Germinal center (tissue), 1 donor: ENCODE results near the gene KCTD5.
"Not testable (repeated sequence)": the region's sequence is repeated elsewhere in the genome, so short reads cannot be mapped to it uniquely, and the experiment has no call there.

Source experiments
- DNase-seq: peaks from one replicate; pipeline ENCODE4 v3.0.0; 2012; ENCODE audit warnings: mixed read lengths, low spot score

Gene KCTD5

DNA sequence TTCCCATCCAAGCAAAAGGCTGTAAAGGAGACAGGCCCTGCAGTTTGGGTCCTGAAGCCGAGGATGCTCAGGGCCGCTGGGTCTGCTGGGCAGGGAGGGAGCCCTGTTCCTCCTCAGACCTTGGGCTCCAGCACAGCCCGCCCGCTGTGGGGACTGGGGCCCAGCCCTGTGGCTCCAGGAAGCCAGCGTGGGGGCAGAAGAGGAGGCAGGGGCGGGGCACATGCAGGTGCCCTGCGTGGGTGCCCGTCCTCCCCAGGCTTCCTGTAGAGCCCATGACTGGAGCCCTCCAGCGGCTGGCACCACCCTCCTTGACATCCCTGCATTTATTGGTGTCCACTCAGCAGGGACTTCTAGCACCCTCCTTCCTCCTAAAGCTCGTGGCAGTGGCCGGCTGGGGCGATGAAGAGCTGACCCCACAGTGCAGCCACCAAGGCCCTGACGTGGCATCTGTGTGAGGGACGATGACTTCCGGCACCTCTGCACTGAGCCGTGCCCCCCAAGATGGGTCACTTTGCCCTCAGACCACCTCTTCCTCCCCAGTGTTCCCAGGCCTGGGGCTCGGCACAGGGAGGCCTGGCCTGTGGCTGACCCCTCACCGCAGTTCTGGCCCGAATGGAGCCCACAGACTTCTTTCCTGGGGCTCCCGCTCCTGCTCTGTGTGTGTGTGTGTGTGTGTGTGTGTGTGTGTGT, 27.8 kb downstream of the KCTD5 start:
- no peak for DNase-seq

DNA sequence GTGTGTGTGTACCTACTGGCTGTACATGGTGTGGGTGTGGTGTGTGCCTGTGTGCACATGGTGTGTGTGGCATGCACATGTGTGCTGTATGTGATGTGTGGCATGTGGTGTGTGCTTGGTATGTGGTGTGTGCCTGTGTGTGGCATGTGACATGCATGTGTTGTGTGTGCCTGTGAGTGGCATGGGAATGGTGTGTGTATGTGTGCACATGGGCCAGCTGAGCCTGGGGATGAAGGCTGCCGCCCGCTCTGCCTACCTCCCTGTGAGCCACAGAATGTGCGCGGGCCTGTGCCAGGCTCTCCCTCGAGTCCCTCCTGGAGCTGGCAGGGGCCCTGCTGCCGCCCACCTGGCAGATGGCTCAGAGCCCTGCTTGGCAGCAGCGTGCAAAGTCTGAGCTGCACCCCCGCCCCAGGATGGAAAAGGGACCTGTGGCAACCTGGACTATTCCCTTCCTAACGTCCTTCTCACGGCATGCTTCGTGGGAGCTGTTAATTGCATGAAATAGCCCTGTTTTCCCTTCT, 28.4 kb downstream of the KCTD5 start:
- DNase-seq = no peak

DNA sequence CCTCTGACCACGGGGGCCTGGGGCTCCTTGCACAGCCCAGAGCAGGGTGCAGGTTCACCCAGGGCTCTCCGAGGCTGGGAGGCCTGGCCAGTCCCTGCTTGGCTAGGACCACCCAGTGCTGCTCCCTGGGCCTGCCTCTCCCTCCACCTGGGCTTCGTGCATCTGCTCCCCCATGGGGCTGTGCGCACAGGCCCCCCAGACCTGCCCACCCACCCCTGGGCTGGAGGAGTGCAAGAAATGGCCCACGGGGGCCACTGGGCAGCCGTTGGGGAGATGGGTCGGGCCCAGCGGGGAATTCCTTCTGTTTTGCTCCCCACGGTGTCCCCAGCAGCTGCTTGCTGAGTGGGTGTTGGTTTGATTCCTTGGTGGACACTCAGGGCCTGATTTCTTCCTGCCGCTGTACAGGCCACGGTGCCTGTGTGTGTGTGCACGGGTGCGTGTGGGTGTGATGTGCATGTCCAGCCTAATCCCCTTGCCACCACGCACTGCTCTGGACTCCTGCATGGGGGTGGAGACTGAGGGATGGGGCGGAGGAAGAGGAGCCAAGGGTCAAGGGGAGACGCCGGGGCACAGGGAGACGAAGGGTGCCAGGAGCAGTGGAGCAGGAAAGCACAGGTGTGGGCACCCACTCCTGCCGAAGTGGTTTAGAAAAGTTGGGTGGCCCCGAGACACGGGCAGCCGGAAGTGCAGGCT, 29.2 kb downstream of the KCTD5 start:
- no peak for DNase-seq

DNA sequence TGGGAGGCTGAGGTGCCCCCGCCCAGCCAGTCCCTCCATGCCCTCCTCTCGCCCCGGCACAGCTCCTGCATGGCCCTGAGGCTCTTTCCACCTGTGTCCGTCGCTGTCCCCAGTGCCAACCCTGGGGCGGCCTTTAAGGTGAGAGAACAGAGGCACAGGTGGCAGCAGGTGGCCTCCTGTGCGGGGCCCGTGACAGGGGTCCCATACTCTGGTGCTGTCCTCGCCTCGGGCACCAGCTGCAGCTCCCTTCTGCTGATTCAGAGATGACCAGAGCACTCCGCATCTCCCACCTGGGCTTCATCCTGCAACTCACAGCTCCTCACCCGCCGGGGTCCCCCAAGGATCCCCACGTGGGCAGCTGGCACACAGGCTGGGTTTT, 29.7 kb downstream of the KCTD5 start:
- no peak for DNase-seq

- DNase-seq = no peak
These were observed 30.2 kb downstream of the KCTD5 start for GRCh38 chr16:2712546-2712945.

DNA sequence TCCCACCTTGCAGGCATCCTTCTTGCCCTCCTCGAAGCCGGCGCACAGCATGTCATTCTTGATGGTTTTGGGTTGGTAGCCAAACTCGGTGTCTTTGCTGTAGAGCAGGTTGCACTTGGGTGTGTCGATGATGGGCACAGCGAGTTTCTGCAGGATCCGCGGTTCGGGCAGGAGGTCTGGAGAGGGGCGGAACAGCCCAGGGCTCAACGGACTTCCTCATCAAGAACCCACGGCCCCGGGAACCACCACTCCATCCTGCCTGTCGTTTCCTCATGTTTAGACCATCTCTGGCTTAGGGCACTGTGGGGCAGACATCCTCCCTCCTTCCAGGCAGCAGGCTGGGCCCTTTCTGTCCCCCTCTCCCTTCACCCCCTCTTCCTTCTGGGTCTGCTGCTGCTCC, 31.2 kb downstream of the KCTD5 start:
- no peak for DNase-seq

DNA sequence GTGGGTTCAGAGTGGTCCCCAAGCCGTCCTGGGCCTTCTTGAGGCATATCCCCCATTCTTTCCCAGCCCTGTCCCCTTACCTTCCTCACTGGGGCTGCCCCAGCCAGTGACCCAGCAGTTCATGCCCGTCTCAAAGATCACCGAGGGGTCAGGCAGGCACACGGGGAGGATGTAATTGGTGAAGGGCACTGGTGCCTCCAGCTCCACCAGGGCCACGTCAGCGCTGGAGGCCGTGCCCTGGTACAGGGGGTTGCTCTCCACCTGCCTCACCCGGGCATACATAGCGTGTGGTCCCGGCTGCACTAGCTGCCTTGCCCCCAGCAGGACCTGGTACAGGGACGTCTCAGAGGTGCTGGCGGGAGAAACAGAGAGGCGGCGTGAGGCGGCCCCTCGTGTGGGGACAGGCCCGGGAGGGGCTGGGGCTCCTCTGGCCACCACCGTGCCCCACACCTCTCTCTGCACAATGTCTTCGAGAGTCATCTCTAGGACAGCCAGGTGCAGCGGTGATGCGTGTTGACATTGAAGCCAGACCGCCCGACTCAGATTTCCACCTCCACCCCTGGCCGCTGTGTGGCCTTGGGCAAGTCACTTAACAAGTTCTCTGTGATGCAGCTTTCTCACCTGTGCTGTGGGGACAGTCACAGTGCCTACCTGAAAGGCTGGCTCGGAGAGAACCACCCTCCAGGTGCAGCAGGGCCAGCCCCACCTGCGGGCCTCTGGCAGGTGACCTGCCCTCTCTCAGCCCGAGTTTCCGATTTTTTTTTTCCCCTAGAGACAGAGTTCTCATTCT, 31.9 kb downstream of the KCTD5 start:
- DNase-seq = no peak

DNA sequence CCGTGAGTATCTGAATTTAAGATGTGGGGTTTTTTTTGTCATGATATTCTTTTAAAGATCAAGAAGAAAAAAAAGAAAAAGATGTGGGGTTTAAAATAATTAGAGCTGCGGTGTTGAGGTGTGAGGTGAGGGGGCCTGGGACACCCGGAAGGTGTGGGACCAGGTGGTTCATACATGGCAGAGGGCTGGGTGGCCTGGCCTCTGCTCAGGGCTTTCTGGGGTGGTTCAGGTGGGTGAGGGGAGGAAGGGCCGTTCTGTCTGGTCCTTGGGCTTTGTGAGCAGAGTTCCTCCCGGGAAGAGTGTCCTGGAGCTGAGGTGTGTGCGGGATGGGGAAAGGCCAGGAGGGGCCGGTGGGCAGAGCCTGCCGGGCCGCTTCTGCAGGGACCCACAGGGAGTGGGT, 32.7 kb downstream of the KCTD5 start:
- DNase-seq = no peak

DNA sequence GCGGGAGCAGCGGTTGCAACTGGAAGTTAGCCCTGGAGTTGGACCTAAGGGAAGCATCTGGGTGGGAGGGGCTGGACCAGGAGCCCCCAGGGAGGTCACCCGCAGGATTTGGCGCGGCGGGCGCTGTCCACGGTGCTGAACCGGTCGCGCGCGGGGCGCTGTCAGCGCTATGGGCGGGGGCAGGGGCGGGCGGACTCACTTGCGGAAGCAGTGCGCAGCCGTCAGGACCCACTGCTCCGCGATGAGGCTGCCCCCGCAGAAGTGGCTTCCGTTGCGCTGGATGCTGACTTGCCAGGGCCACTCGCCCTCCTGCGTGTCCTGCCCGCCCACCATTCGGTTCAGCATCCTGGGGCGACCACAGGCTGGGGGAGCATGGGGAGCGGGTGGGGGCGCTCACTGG, 33.2 kb downstream of the KCTD5 start:
- DNase-seq = peak; percentile 86

- DNase-seq = no peak
These were observed 33.9 kb downstream of the KCTD5 start for GRCh38 chr16:2715966-2716885.

DNA sequence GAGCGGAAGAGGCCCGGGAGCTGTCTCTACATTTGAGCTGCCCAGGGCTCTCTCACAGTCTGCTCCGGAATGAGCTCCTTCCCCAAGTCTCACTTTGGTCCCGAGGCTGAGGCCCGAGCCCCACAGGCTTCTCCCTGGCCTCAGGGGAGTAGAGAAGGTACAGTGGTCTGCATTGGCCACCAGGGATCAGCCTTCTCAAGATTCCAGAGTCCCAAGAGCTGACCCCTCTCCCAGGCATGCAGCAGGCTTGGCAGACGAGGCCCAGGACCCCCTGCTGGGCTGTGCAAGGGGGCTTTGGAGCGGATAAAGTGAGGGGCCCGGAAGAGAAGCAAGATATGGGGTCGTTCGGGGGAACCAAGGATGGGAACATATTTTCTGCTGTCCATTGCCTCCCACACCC, 34.6 kb downstream of the KCTD5 start:
- no peak for DNase-seq

DNA sequence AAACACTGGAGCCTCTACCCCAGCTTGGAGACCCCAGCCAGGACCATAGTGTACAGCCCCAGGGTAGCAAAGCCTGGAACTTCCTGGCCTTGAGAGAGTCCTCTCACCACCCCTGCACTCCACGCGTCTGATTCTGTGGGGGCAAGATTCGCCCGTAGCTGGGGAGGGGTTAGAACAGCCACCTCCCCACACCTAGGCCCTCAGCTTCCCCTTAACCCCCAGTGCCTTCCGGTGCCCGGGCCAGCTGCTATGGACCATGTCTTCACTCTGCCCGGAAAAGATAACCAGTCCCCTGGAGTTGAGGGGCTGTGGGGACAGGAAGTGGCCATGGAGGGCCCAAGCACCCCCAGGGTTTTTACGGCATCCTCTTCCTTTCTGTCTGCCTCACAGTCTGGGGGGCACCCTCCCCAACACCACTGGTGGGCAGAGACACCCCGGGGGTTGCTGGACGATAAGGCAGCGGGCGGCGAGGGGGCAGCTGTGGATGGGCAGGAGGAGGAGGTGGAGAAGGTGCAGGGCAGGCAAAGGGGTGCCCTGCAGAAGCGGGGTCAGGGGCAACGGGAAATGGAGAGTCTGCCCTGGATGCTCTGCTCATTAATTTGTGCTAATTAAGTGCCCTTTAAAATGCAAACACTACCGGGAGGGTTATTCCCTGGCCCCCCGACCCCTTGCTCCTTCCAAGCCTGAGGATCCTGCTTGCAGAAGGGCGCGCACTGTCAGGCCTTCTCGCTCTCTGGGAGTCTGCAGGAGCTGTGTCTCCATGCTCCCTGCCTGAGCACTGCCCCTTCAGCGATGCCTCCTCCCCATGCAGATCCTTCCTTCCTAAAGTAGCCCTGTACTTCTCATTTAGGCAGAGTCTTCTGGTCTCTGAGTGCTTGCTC, 35.3 kb downstream of the KCTD5 start:
- DNase-seq = no peak

- no peak for DNase-seq
These were observed 37.2 kb downstream of the KCTD5 start for GRCh38 chr16:2719328-2720063.

GRCh38 chr16:2720064-2720457, 37.7 kb downstream of the KCTD5 start, which contains the start of gene PRSS27:
TSS of gene PRSS27 (minus strand) at chr16:2720224. CDS start at chr16:2720160, 64 bp downstream.
- DNase-seq = no peak

- peak; percentile 91 for DNase-seq
These were observed 38.7 kb downstream of the KCTD5 start for GRCh38 chr16:2720719-2721633.

- not testable (repeated sequence) for DNase-seq
These were observed 39.4 kb downstream of the KCTD5 start for GRCh38 chr16:2721634-2722173.

- no peak for DNase-seq
These were observed 41.9 kb downstream of the KCTD5 start for GRCh38 chr16:2724088-2724676.

DNA sequence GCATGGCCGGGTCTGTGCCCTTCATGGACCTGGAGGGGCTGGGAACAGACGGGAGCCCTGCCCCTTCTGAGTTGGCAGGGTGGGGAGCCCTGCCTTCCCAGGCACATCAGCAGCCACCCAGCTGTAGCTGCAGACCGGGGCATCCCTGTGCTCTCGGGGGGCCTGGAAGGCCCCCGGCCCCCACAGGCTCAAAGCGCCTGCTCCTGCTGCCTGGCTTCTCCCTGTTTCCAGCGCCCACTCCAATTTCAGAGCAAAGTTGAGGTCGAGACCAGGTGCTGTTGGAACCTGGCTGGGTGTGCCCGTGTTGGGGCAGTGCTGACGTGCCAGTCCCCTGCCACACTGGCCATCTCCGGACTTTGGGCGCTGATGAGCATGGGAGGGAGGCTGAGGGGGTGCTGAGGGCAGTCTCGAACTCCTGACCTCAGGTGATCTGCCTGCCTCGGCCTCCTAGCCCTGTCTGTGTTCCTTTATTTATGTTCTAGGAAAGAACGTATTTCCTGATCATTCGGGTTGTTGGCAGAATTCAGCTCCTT, 42.6 kb downstream of the KCTD5 start:
- DNase-seq = no peak
